GM12875 (cell line): ENCODE results near the gene HS2ST1.
"Not testable (repeated sequence)": the region's sequence is repeated elsewhere in the genome, so short reads cannot be mapped to it uniquely, and the experiment has no call there.

ENCODE experiments used
- H3K4me3 ChIP-seq: one replicate; pipeline ENCODE4 v1.5.1; 2011; ENCODE audit warnings: low read depth, low read length, control low read depth
- TF ChIP-seq, protein P1 (sequence below): IDR thresholded peaks from 2 replicates; pipeline ENCODE4 v1.5.1; 2011; ENCODE audit warnings: low read depth, mild to moderate bottlenecking, control low read depth, inconsistent platforms, low read length, moderate library complexity, borderline replicate concordance; ENCODE audit not compliant: insufficient read depth

Gene HS2ST1

DNA sequence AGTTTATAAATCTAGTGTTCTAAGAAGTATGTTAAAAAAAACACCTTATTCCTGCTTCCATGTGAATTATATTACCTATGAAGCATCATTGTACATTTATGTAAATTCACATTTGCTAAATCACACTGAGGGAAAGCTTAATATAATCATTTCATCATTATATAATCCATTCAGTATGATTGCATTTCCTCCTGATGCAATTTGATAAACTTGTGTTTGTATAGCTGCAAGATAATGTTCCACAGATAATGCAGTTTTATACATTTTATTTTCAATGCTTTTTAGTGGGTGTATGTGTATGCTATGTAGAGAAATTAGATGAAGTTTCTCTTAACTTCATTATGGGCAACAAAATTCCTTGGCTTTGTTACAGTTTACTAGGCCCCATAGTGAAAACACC lies 79.6 kb downstream of the HS2ST1 start:
- TF ChIP-seq, protein P1, sequence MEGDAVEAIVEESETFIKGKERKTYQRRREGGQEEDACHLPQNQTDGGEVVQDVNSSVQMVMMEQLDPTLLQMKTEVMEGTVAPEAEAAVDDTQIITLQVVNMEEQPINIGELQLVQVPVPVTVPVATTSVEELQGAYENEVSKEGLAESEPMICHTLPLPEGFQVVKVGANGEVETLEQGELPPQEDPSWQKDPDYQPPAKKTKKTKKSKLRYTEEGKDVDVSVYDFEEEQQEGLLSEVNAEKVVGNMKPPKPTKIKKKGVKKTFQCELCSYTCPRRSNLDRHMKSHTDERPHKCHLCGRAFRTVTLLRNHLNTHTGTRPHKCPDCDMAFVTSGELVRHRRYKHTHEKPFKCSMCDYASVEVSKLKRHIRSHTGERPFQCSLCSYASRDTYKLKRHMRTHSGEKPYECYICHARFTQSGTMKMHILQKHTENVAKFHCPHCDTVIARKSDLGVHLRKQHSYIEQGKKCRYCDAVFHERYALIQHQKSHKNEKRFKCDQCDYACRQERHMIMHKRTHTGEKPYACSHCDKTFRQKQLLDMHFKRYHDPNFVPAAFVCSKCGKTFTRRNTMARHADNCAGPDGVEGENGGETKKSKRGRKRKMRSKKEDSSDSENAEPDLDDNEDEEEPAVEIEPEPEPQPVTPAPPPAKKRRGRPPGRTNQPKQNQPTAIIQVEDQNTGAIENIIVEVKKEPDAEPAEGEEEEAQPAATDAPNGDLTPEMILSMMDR: no peak
- H3K4me3 ChIP-seq: no peak overlapping the region

DNA sequence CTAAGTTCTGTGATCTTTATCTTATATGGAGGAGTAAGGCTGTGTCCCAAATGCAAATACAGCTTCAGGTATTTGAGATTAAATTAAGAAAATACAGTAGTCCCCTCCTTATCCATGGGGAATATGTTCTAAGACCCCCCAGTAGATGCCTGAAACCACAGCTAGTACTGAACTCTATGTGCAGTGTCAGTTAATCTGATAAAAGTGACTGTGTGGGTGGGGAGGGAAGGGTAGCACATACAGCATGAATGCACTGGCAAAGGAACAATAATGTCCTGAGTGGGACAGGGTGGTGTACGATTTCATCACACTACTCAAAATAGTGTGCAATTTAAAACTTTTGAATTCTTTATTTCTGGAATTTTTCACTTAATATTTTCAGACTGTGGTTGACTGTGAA lies 83.1 kb downstream of the HS2ST1 start:
- H3K4me3 ChIP-seq: no peak overlapping the region

DNA sequence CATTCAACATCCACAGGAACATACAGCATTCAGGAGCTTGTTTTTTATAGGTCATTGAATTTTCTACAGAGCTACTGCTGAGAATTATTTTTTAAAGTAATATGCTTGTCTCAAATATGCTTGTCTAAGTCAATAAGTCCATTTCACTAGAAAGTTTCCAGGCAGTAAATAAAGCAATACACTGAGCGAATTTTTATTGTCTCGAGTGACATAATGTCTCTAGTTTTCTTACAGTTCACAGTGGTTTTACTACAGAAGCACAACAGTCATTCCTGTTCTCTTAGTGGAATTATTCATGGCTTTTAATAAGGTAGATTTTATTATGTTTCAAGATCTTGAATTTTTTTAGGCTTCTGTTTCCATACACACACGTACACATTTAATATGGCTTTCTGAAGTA lies 83.8 kb downstream of the HS2ST1 start:
- H3K4me3 ChIP-seq: no peak overlapping the region
- TF ChIP-seq, protein P1: no peak

More for the DNA sequence above, 83.1 kb downstream of the HS2ST1 start:
- TF ChIP-seq, protein P1: no peak

DNA sequence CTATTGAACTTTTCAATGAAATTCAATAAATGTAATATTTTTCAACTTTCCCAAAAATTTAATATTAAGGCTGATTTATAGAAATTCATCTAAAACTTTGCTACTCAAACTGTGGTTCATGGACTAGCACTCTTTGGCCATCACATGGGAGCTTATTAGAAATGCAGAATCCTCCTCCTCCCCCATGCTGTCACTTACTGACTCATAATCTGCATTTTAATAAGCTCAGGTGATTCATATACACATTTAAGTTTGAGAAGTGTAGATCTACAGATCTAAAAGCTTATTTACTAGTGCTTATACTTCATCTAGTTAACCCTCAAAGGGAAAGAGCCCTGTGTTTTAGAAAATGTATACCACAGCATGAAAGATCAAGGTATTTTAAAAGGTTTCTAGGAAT lies 84.3 kb downstream of the HS2ST1 start:
- TF ChIP-seq, protein P1: no peak
- no peak overlapping the region for H3K4me3 ChIP-seq

DNA sequence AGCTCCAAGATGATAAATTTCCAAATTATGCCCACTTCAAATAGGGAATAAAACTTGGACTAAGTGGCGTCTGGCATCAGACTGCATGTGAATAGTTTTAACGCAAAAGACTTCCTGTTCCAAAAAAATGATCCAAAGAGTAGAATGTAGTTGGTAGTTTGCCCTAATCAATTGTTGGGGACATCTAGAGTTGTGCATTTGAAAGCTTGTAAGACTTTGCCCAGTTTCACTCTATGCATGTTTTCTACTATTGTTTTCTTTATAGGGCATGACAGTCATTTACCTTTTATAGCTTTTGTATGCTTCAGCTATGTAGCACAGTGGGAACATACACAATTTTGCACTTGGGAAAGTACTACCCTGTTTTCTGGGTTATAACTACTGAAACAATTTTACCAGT lies 86.0 kb downstream of the HS2ST1 start:
- TF ChIP-seq, protein P1: no peak
- no peak overlapping the region for H3K4me3 ChIP-seq

DNA sequence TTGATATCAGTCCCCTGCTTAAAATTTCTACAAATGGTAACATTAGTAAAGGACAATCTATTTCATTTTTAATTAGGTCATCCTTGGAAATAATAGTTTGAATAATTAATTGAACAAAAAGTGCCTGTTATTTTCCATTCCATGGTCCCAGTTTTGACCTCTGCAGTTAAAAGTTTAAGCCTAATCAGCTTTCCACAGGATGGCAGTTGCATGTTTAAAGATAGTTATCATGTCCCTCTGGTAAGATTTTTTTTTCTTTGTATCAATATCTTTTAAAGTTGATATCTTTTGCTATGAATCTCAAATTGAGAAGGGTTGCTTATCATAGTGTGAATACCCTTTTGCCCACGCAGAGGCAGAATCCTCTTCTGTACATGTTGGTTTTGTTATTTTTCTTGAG lies 90.4 kb downstream of the HS2ST1 start:
- TF ChIP-seq, protein P1: no peak
- H3K4me3 ChIP-seq: no peak overlapping the region

DNA sequence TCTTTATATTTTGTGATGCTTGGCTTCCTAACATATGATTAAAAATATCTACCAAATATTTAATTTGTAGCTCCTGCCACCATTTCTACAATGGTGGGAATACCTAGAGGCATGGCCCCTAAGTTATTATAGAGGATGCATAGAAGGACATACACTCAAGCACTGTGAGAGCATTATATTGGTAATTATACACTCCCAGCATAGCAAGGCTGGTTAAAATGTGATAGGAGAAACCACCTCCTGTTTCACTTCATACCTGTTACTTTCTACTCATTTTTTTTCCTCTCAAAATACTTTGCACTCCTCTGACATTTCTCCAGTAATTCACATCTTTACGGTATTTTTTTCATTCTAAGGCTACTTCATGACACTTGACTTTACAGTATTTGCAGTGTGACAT lies 92.9 kb downstream of the HS2ST1 start:
- TF ChIP-seq, protein P1: no peak
- H3K4me3 ChIP-seq: no peak overlapping the region

DNA sequence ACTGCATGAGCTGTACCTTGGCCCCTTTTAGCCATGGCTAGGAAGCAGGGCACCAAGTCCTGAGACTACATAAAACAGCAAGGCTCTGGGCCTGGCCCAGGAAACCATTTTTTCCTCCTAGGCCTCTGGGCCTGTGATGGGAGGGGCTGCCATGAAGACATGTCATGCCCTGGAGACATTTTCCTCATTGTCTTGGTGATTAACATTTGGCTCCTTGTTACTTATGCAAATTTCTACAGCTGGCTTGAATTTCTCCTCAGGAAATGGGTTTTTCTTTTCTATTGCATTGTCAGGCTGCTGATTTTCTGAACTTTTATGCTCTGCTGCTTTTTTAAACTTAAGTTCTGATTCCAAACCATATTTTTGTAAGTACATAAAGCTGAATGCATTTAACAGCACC lies 99.0 kb downstream of the HS2ST1 start:
- H3K4me3 ChIP-seq: not testable (repeated sequence)
